ENCODE measurements around the gene ZDHHC3. TPM values are rescaled to one million over a fixed set of nuclear protein-coding genes. Genes with fewer than 3 reads are reported as not detected.

Gene ZDHHC3
- total RNA-seq, 3 donors from 2014 or later, result 33.6 to 44.5 (median 34.6) TPM

GRCh38 chr3:45003859-45004258, 27.9 kb upstream of the ZDHHC3 start:
- DNase-seq, result no peak
- Mint-ChIP-seq H3K36me3 (ENCODE audit: insufficient read depth) (peaks cover 50% of the 10 kb centered on the region), H3K27me3 (ENCODE audit: low read depth) (no peaks in the 10 kb centered on the region), H3K4me3 (no peak overlapping the region), H3K9me3 (peaks cover 5% of the 10 kb centered on the region), H3K4me1 (ENCODE audit: low read depth) (peaks cover 34% of the 10 kb centered on the region)
- no peak for ATAC-seq

GRCh38 chr3:45003406-45003805, 27.4 kb upstream of the ZDHHC3 start:
- H3K9me3 Mint-ChIP-seq, result peaks cover 5% of the 10 kb centered on the region
- DNase-seq (no peak), ATAC-seq (no peak)
- no peaks in the 10 kb centered on the region for H3K27me3 Mint-ChIP-seq (ENCODE audit: low read depth)
- H3K4me1 Mint-ChIP-seq (ENCODE audit: low read depth), result peaks cover 34% of the 10 kb centered on the region
- H3K36me3 Mint-ChIP-seq (ENCODE audit: insufficient read depth), result peaks cover 51% of the 10 kb centered on the region
- no peak overlapping the region for H3K4me3 Mint-ChIP-seq

GRCh38 chr3:45002720-45003119, 26.7 kb upstream of the ZDHHC3 start:
- DNase-seq (no peak), ATAC-seq (no peak)
- Mint-ChIP-seq H3K4me3 (no peak overlapping the region), H3K27me3 (ENCODE audit: low read depth) (no peaks in the 10 kb centered on the region), H3K9me3 (peaks cover 5% of the 10 kb centered on the region), H3K4me1 (ENCODE audit: low read depth) (peaks cover 29% of the 10 kb centered on the region), H3K36me3 (ENCODE audit: insufficient read depth) (peaks cover 48% of the 10 kb centered on the region)

- H3K9me3 Mint-ChIP-seq, result peaks cover 5% of the 10 kb centered on the region
- H3K4me1 Mint-ChIP-seq (ENCODE audit: low read depth), result peaks cover 27% of the 10 kb centered on the region
- H3K36me3 Mint-ChIP-seq (ENCODE audit: insufficient read depth), result peaks cover 50% of the 10 kb centered on the region
- H3K4me3 Mint-ChIP-seq, result no peak overlapping the region
- ATAC-seq, result no peak
- H3K27me3 Mint-ChIP-seq (ENCODE audit: low read depth), result no peaks in the 10 kb centered on the region
- DNase-seq, result no peak
Observed at GRCh38 chr3:45002139-45002660, 26.2 kb upstream of the ZDHHC3 start.

GRCh38 chr3:45001738-45002137, 25.8 kb upstream of the ZDHHC3 start:
- Mint-ChIP-seq H3K27me3 (ENCODE audit: low read depth) (no peaks in the 10 kb centered on the region), H3K4me1 (ENCODE audit: low read depth) (peaks cover 27% of the 10 kb centered on the region), H3K36me3 (ENCODE audit: insufficient read depth) (peaks cover 47% of the 10 kb centered on the region), H3K4me3 (no peak overlapping the region), H3K9me3 (peaks cover 5% of the 10 kb centered on the region)
- DNase-seq (no peak), ATAC-seq (no peak)

- Mint-ChIP-seq H3K4me3 (no peak overlapping the region), H3K36me3 (ENCODE audit: insufficient read depth) (peaks cover 49% of the 10 kb centered on the region), H3K27me3 (ENCODE audit: low read depth) (no peaks in the 10 kb centered on the region), H3K9me3 (peaks cover 5% of the 10 kb centered on the region), H3K4me1 (ENCODE audit: low read depth) (peaks cover 34% of the 10 kb centered on the region)
- ATAC-seq, result no peak
- DNase-seq, result no peak
Observed at GRCh38 chr3:45000823-45001222, 24.8 kb upstream of the ZDHHC3 start.

GRCh38 chr3:44999782-45000181, 23.8 kb upstream of the ZDHHC3 start:
- peaks cover 2% of the 10 kb centered on the region for H3K9me3 Mint-ChIP-seq
- H3K36me3 Mint-ChIP-seq (ENCODE audit: insufficient read depth), result peaks cover 42% of the 10 kb centered on the region
- no peak overlapping the region for H3K4me3 Mint-ChIP-seq
- no peaks in the 10 kb centered on the region for H3K27me3 Mint-ChIP-seq (ENCODE audit: low read depth)
- ATAC-seq, result no peak
- no peak for DNase-seq
- peaks cover 29% of the 10 kb centered on the region for H3K4me1 Mint-ChIP-seq (ENCODE audit: low read depth)

GRCh38 chr3:44996556-44996969, 20.6 kb upstream of the ZDHHC3 start:
- H3K9me3 Mint-ChIP-seq, result no peaks in the 10 kb centered on the region
- peak; percentile 93 to 94 for ATAC-seq
- H3K4me1 Mint-ChIP-seq (ENCODE audit: low read depth), result peaks cover 39% of the 10 kb centered on the region
- H3K36me3 Mint-ChIP-seq (ENCODE audit: insufficient read depth), result peaks cover 41% of the 10 kb centered on the region
- H3K4me3 Mint-ChIP-seq, result no peak overlapping the region
- no peak for DNase-seq
- H3K27me3 Mint-ChIP-seq (ENCODE audit: low read depth), result no peaks in the 10 kb centered on the region

GRCh38 chr3:44995142-44995770, 19.3 kb upstream of the ZDHHC3 start:
- DNase-seq (no peak), ATAC-seq (no peak)
- Mint-ChIP-seq H3K4me3 (no peak overlapping the region), H3K27me3 (ENCODE audit: low read depth) (no peaks in the 10 kb centered on the region), H3K9me3 (no peaks in the 10 kb centered on the region), H3K36me3 (ENCODE audit: insufficient read depth) (peaks cover 37% of the 10 kb centered on the region), H3K4me1 (ENCODE audit: low read depth) (peaks cover 52% of the 10 kb centered on the region)

- no peak overlapping the region for H3K4me3 Mint-ChIP-seq
- ATAC-seq, result no peak
- H3K4me1 Mint-ChIP-seq (ENCODE audit: low read depth), result peaks cover 55% of the 10 kb centered on the region
- H3K9me3 Mint-ChIP-seq, result no peaks in the 10 kb centered on the region
- no peaks in the 10 kb centered on the region for H3K27me3 Mint-ChIP-seq (ENCODE audit: low read depth)
- peaks cover 46% of the 10 kb centered on the region for H3K36me3 Mint-ChIP-seq (ENCODE audit: insufficient read depth)
- no peak for DNase-seq
Observed at GRCh38 chr3:44993471-44994205, 17.7 kb upstream of the ZDHHC3 start.

- Mint-ChIP-seq H3K36me3 (ENCODE audit: insufficient read depth) (peaks cover 44% of the 10 kb centered on the region), H3K4me1 (ENCODE audit: low read depth) (peaks cover 60% of the 10 kb centered on the region), H3K9me3 (no peaks in the 10 kb centered on the region), H3K4me3 (no peak overlapping the region), H3K27me3 (ENCODE audit: low read depth) (no peaks in the 10 kb centered on the region)
- DNase-seq, result no peak
- ATAC-seq, result no peak
Observed at GRCh38 chr3:44992555-44993470, 16.8 kb upstream of the ZDHHC3 start.

GRCh38 chr3:44991326-44991725, 15.4 kb upstream of the ZDHHC3 start:
- peaks cover 36% of the 10 kb centered on the region for H3K36me3 Mint-ChIP-seq (ENCODE audit: insufficient read depth)
- H3K9me3 Mint-ChIP-seq, result no peaks in the 10 kb centered on the region
- peaks cover 59% of the 10 kb centered on the region for H3K4me1 Mint-ChIP-seq (ENCODE audit: low read depth)
- ATAC-seq, result no peak
- DNase-seq, result no peak
- no peak overlapping the region for H3K4me3 Mint-ChIP-seq
- no peaks in the 10 kb centered on the region for H3K27me3 Mint-ChIP-seq (ENCODE audit: low read depth)

- ATAC-seq (no peak), DNase-seq (no peak)
- peaks cover 57% of the 10 kb centered on the region for H3K4me1 Mint-ChIP-seq (ENCODE audit: low read depth)
- no peaks in the 10 kb centered on the region for H3K27me3 Mint-ChIP-seq (ENCODE audit: low read depth)
- H3K9me3 Mint-ChIP-seq, result no peaks in the 10 kb centered on the region
- H3K36me3 Mint-ChIP-seq (ENCODE audit: insufficient read depth), result peaks cover 33% of the 10 kb centered on the region
- no peak overlapping the region for H3K4me3 Mint-ChIP-seq
Observed at GRCh38 chr3:44989636-44990373, 13.8 kb upstream of the ZDHHC3 start.

GRCh38 chr3:44989141-44989540, 13.2 kb upstream of the ZDHHC3 start:
- peaks cover 57% of the 10 kb centered on the region for H3K4me1 Mint-ChIP-seq (ENCODE audit: low read depth)
- no peak for DNase-seq
- H3K4me3 Mint-ChIP-seq, result no peak overlapping the region
- H3K9me3 Mint-ChIP-seq, result no peaks in the 10 kb centered on the region
- H3K36me3 Mint-ChIP-seq (ENCODE audit: insufficient read depth), result peaks cover 31% of the 10 kb centered on the region
- ATAC-seq, result no peak
- H3K27me3 Mint-ChIP-seq (ENCODE audit: low read depth), result no peaks in the 10 kb centered on the region

Data from activated T-cell treated with anti-CD3 and anti-CD28 coated beads, Interleukin-2, amount 50 U/mL, for 4 hours (primary cell).